Activated T-cell treated with anti-CD3 and anti-CD28 coated beads for 48 hours (primary cell): Measurements from ENCODE around the gene LFNG.
"Not testable (repeated sequence)": the region's sequence is repeated elsewhere in the genome, so short reads cannot be mapped to it uniquely, and the experiment has no call there.

Experiments used
- DNase-seq: peaks from one replicate; pipeline ENCODE4 v3.0.0-alpha.2; 2020; ENCODE audit warnings: low read depth

The LFNG gene

DNA sequence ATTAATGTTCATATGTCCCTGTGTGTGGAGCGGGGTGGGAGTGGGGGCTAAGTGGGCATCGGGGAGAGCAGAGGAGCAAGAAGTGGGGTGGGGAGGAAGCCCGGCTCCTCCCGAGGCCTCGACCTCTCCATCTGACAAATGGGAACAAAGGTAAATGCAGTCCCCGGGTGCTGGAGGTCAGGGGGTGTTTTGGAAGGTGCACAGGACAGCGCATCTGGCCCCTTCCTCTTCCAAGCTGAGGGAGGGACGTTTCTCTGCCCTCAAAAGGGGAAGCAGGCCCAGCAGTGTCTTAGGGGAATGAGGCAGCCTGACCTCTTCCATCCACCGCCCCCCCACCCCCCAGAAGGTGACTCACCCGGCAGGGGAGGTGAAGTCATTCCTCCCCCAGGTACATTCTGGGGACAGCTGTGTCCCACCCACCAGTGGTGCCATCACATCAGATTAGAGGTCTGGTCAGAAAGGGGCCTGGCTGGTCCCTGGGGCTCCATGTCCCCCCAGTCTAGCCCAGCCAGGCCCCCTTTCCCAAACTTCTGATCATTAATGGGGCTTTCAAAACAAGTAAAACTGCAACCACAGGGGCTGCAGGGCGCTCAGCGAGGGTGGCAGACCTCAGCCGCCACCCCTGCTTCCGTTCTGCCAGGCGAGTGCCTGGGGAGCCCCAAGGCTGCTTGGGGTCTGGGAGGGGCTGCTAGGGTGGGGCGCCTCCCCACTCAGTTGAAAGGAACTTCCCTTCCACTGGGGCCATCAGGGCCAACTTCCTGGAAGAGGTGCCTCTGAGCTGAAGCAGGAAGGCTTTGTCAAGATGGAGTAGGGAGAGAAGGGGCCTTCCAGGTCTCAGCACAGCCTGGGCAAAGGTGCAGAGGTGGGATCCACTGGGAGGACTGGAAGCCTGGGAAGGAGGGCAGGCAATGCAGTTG, 10.8 kb downstream of the LFNG start:
- peak; percentile 59 for DNase-seq

DNA sequence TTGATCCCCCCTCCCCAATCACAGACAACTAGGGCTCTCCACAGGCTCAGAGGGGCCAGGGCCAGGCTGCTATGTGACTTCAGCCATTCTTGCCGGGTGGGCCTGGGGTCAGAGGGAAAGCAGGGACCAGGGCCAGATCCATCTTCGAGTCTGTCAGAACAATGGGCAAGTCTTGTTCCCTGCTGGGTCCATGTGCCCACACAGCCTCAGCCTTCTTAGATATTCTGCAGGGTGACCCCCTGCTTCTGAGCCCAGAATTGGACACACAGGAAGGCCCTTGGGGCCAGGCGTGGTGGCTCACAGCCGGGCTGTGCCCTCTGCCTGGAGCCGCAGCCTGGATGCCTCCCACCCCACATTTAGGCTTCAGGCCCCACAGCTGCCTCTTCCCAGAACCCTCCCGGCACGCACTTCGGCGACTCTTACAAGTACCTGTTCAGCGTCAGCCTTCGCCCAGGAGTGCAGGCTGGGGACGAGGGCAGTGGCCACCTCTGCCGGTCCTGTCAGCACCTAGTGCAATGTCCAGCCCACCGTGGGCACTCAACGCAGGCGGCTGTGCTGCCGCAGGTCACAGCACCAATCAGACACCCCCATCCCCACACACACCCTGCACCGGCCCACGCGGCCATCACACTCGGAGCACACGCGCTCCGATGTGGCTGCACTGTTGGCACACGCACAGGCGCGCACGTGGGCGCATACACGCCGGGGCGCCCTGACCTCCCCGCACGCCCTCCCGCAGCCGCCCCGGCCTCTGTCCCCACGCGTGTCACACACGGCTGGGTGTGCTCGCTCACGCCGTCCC, 11.6 kb downstream of the LFNG start:
- DNase-seq = not testable (repeated sequence)

DNA sequence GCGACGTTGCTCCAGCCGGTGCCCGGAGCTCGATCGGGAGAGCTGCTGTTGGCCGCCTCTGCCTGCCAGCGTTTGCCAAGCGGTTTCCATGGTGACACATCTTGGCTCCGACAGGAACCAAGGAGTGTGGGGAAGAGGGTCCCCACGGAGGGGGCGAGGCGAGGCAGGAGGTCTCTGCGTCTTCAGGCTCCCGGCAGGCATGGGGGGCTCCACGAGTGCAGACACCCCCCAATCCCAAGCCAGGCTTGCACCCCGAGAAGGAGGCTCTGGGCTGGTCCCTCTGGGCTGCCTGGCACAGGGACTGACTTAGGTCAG, 12.2 kb downstream of the LFNG start:
- not testable (repeated sequence) for DNase-seq

GRCh38 chr7:2532199-2532772, 12.7 kb downstream of the LFNG start:
- DNase-seq = not testable (repeated sequence)

DNA sequence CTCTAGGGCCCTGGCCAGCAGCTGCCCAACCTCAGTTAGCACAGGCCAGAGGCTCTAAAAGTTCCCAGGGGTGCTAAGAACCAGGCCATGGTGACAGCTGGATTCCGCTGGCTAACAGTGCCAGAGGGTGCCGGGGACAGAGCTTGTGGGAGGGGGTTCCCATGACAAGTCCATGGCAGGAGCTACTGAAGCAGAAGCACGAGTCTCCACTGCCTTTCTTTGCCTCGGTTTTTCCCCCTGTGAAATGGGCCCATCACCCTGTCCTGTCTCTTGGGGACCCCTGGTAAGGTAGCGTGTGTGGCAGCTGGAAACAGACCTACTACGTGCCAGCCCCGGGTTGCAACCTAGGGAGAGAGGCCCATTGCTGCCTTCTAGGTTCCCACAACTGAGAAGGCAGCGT, 13.2 kb downstream of the LFNG start:
- not testable (repeated sequence) for DNase-seq

GRCh38 chr7:2533566-2533965, 14.0 kb downstream of the LFNG start:
- not testable (repeated sequence) for DNase-seq

GRCh38 chr7:2534214-2534613, 14.6 kb downstream of the LFNG start:
- not testable (repeated sequence) for DNase-seq

DNA sequence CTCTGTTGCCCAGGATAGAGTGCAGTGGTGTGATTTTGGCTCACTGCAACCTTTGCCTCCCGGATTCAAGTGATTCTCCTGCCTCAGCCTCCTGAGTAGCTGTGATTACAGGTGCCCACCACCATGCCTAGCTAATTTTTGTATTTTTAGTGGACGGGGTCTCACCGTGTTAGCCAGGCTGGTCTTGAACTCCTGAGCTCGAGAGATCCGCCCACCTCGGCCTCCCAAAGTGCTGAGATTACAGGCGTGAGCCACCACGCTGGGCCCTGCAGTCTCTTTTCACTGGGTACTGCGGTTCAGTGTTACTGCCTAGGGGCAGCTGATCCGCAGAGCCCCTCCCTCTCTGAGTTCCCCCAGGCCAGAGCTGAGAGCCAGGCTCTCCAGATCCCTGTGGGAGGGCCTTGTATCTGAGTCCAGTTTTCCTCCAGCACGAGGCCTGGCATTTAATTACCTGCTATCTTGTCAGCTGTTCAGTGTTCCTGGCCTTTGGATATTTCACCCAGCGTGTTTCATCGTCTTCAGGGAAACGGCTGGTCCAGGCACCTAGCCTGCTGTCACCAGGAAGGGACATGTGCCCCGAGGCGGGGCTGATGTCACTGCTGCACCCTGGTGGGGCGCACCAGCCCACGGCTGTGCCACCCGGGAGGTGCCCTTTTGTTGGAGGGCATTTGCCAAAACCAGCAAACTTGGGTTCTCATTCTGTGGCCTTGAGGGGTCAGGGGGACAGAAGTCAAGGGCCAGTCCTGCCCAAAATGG, 16.5 kb downstream of the LFNG start:
- DNase-seq = not testable (repeated sequence)

DNA sequence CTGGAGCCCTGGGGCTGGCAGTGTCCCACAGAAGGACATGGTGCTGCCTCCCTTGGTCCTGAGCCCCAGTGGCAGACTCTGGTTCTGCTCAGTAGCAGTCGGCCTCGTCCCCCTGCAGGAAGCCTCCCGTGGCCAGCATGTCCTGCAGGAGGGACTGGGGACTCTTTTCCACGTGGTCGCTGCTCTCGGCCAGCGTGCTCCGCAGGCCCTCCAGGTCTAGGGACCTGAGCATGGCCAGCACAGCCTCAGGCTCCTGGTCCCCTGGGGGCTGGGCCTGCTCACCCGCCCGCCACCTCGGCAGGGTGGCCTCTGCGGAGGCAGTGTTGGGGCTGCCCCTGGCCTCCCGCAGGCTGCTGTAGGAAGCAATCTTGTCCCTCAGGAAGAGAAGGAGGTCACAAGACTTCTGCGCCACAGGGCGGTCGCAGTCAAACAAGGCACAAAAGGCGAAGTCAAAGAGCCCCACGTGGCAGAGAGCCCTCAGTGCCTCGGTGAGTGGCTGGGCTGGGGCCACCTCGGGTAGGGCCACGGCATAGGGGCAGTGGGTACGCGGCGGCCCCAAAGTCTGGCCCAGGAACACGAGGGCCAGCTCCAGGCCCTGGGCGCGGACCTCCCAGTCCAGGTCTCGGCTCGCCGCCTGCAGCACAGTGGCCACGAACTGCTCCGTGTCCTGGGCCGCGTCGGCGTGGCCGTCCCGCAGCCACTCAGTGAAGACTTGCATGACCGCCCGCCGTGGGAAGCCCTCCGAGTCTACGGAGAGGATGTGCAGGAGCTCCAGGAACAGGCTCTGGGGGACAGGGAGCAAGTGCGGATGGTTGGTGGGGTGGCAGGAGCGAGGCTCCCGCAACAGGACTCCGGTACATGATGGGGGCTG, 18.6 kb downstream of the LFNG start:
- no peak for DNase-seq

DNA sequence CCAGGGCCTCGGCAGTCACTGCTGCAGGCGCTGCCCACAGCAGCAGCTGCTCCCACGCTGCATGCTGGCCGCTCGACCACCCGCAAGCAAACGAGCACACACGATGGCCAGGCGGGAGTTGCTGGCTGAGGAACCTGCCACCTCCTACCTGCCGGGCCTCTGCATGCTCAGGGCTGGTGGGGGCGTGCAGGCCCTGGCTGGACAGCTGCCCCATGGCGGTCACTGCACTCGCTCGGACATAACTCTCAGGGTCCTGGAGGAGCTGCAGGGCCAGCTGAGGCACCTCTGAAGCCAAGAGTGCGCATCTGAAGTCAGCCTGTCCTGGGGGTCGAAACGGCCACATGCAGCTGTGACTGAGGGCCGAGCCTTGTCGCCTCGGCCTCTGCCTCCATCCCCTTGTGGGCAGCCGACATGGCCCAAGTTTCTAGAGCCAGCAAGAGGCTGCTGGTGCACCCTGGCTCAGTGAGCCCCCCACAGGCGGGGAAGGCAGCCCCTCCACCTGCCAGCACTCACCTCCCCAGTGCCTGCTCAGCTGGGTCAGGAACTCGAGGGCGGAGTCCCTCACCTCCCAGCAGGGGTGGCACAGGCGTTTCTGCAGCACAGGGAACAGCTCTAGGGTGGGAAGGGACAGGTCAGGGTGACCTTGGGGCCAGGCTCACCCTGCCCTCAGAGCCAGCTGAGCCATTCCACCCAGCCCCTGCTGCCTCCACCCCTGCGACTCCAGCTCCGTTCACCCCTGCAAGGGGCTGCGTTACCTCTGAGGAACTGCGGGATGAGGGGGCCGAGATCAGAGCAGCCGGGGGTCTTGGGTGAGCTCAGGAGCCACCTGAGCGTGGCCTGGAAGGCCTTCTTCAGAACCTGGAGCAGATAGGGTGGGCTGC, 19.7 kb downstream of the LFNG start:
- no peak for DNase-seq

DNA sequence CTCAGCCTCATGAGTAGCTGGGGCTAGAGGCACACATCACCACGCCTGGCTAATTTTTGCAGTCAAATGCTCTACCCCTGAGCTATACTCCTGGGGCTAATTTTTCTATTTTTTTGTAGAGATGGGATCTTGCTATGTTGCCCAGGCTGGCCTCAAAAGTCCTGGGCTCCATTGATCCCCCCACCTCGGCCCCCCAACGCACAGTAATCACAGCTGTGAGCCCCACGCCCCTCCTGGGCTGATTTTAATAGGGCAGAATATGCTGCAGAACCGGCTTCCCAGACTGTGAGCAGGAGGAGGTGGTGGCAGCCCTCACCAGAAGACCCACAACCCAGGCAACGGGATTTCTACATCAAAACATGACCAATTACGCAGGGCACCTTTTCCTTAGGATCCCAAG, 20.6 kb downstream of the LFNG start:
- DNase-seq = no peak

GRCh38 chr7:2540641-2541051, 21.1 kb downstream of the LFNG start:
- DNase-seq = no peak

GRCh38 chr7:2541291-2542010, 21.9 kb downstream of the LFNG start:
- no peak for DNase-seq

GRCh38 chr7:2542011-2542915, 22.7 kb downstream of the LFNG start:
- no peak for DNase-seq

GRCh38 chr7:2542916-2543871, 23.6 kb downstream of the LFNG start:
- no peak for DNase-seq

DNA sequence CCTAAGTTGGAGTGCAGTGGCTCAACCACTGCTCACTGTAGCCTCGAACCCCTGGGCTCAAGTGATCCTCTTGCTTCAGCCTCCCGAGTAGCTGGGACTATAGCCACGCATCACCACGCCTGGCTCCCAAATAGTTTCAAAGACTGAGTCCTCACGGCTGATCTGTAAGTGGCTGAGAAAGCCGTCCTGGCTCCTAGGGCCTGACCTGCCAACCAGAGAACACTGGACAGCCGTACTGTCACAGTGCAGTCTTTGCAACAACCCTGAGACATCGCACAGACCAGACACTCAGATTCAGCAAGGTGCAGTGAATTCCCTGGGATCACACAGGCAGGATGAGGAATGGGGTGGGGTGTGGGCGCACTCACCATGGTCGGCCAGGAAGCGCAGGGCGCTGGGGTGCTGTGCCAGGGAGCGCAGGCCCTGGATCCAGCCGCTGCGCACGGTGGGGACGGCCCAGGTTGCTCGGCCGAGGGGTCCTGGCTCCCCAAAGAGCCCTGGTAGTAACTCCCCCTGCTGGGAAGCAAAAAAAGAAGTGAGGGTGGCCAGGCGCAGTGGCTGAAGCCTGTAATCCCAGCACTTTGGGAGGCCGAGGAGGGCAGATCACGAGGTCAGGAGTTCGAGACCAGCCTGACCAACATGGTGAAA, 25.1 kb downstream of the LFNG start:
- no peak for DNase-seq
